ENCODE measurements around the gene MUC5AC.
A peak's percentile ranks its signal among the peaks of the same experiment; 100 is the strongest.
"Not testable (repeated sequence)": the region's sequence is repeated elsewhere in the genome, so short reads cannot be mapped to it uniquely, and the experiment has no call there.

Gene MUC5AC

GRCh38 chr11:1140642-1141490 is 16.9 kb upstream of the MUC5AC start:
- in situ Hi-C loops (cut with HindIII; ENCODE audit: low pct_unique_long_range_greater_than_20kb, low sequenced_read_pairs): no loop called here
- no peak for TF ChIP-seq JUND (IDR thresholded peaks at IDR 0.05; ENCODE audit: low read depth)
- DNase-seq (ENCODE audit: low read depth in 1 of 2, low spot score in 1 of 2): no peak

- in situ Hi-C loops (cut with HindIII; ENCODE audit: low pct_unique_long_range_greater_than_20kb, low sequenced_read_pairs): no loop called here
- no peak for DNase-seq (ENCODE audit: low read depth in 1 of 2, low spot score in 1 of 2)
- TF ChIP-seq JUND (IDR thresholded peaks at IDR 0.05; ENCODE audit: low read depth): no peak
Observed at GRCh38 chr11:1146365-1146764, 11.4 kb upstream of the MUC5AC start.

GRCh38 chr11:1147792-1148191 is 10.0 kb upstream of the MUC5AC start:
- in situ Hi-C loops (cut with HindIII; ENCODE audit: low pct_unique_long_range_greater_than_20kb, low sequenced_read_pairs): no loop called here
- DNase-seq (ENCODE audit: low read depth in 1 of 2, low spot score in 1 of 2): no peak
- TF ChIP-seq JUND (IDR thresholded peaks at IDR 0.05; ENCODE audit: low read depth): no peak

GRCh38 chr11:1148752-1149180 is 9.0 kb upstream of the MUC5AC start:
- in situ Hi-C loops (cut with HindIII; ENCODE audit: low pct_unique_long_range_greater_than_20kb, low sequenced_read_pairs): no loop called here
- TF ChIP-seq JUND (IDR thresholded peaks at IDR 0.05; ENCODE audit: low read depth): no peak
- no peak for DNase-seq (ENCODE audit: low read depth in 1 of 2, low spot score in 1 of 2)

- DNase-seq (ENCODE audit: low read depth in 1 of 2, low spot score in 1 of 2): no peak
- no peak for TF ChIP-seq JUND (IDR thresholded peaks at IDR 0.05; ENCODE audit: low read depth)
- in situ Hi-C loops (cut with HindIII; ENCODE audit: low pct_unique_long_range_greater_than_20kb, low sequenced_read_pairs): no loop called here
Observed at GRCh38 chr11:1149545-1149944, 8.2 kb upstream of the MUC5AC start.

- DNase-seq (ENCODE audit: low read depth in 1 of 2, low spot score in 1 of 2): no peak
- in situ Hi-C loops (cut with HindIII; ENCODE audit: low pct_unique_long_range_greater_than_20kb, low sequenced_read_pairs): no loop called here
- no peak for TF ChIP-seq JUND (IDR thresholded peaks at IDR 0.05; ENCODE audit: low read depth)
Observed at GRCh38 chr11:1150116-1150515, 7.6 kb upstream of the MUC5AC start.

GRCh38 chr11:1150769-1151365 is 6.9 kb upstream of the MUC5AC start:
- TF ChIP-seq JUND (IDR thresholded peaks at IDR 0.05; ENCODE audit: low read depth): no peak
- in situ Hi-C loops (cut with HindIII; ENCODE audit: low pct_unique_long_range_greater_than_20kb, low sequenced_read_pairs): no loop called here
- DNase-seq (ENCODE audit: low read depth in 1 of 2, low spot score in 1 of 2): no peak

GRCh38 chr11:1151366-1152315 is 6.1 kb upstream of the MUC5AC start:
- TF ChIP-seq JUND (IDR thresholded peaks at IDR 0.05; ENCODE audit: low read depth): no peak
- in situ Hi-C loops (cut with HindIII; ENCODE audit: low pct_unique_long_range_greater_than_20kb, low sequenced_read_pairs): no loop called here

GRCh38 chr11:1152316-1153104 is 5.2 kb upstream of the MUC5AC start:
- in situ Hi-C loops (cut with HindIII; ENCODE audit: low pct_unique_long_range_greater_than_20kb, low sequenced_read_pairs): no loop called here
- no peak for DNase-seq (ENCODE audit: low read depth in 1 of 2, low spot score in 1 of 2)
- TF ChIP-seq JUND (IDR thresholded peaks at IDR 0.05; ENCODE audit: low read depth): no peak

More at GRCh38 chr11:1151366-1152315, 6.1 kb upstream of the MUC5AC start:
- DNase-seq (ENCODE audit: low read depth in 1 of 2, low spot score in 1 of 2): no peak

- in situ Hi-C loops (cut with HindIII; ENCODE audit: low pct_unique_long_range_greater_than_20kb, low sequenced_read_pairs): no loop called here
- no peak for DNase-seq (ENCODE audit: low read depth in 1 of 2, low spot score in 1 of 2)
- no peak for TF ChIP-seq JUND (IDR thresholded peaks at IDR 0.05; ENCODE audit: low read depth)
Observed at GRCh38 chr11:1153105-1153950, 4.4 kb upstream of the MUC5AC start.

GRCh38 chr11:1153951-1154493 is 3.7 kb upstream of the MUC5AC start:
- in situ Hi-C loops (cut with HindIII; ENCODE audit: low pct_unique_long_range_greater_than_20kb, low sequenced_read_pairs): no loop called here
- peak in 1 of 2 experiments; percentile 20 for DNase-seq (ENCODE audit: low read depth in 1 of 2, low spot score in 1 of 2)
- no peak for TF ChIP-seq JUND (IDR thresholded peaks at IDR 0.05; ENCODE audit: low read depth)

- DNase-seq (ENCODE audit: low read depth in 1 of 2, low spot score in 1 of 2); in situ Hi-C loops (cut with HindIII; ENCODE audit: low pct_unique_long_range_greater_than_20kb, low sequenced_read_pairs): not testable (repeated sequence)
Observed at GRCh38 chr11:1154656-1155055, 3.1 kb upstream of the MUC5AC start.
